ENCODE measurements around the gene FLAD1. TPM values are rescaled to one million over a fixed set of nuclear protein-coding genes. Genes with fewer than 3 reads are reported as not detected.

Gene FLAD1
- total RNA-seq, result 21.6 and 22.3 TPM in 2 replicates

GRCh38 chr1:154982897-154983648 is at the start of gene FLAD1:
Gene FLAD1 (plus strand): TSS chr1:154983344. CDS start chr1:154983695, 351 bp downstream.

GRCh38 chr1:154936555-154937084 is 46.5 kb upstream of the FLAD1 start, which contains the start of gene PMVK:
Gene PMVK (minus strand): TSS chr1:154936719. CDS start chr1:154936685, 34 bp downstream.

GRCh38 chr1:154955718-154956543 is 27.2 kb upstream of the FLAD1 start, which contains the start of gene PBXIP1:
Gene PBXIP1 (minus strand): TSS chr1:154956099. CDS start chr1:154953721, 2,378 bp downstream.

GRCh38 chr1:154961207-154962155 is 21.7 kb upstream of the FLAD1 start, which contains the start of gene PYGO2:
Gene PYGO2 (minus strand): TSS chr1:154961782. CDS start chr1:154961576, 206 bp downstream.

GRCh38 chr1:154970631-154971340 is 12.4 kb upstream of the FLAD1 start, which contains the start of gene SHC1:
Gene SHC1 (minus strand): TSS chr1:154970747. CDS start chr1:154970526, 221 bp downstream.

GRCh38 chr1:154974102-154974807 is 8.9 kb upstream of the FLAD1 start, which contains the start of gene CKS1B:
Gene CKS1B (plus strand): TSS chr1:154974681. CDS start chr1:154974746, 65 bp downstream.

GRCh38 chr1:154993572-154994268 is 10.6 kb downstream of the FLAD1 start, which contains the start of gene LENEP:
Gene LENEP (plus strand): TSS chr1:154993586. CDS start chr1:154993608, 22 bp downstream.

GRCh38 chr1:155002464-155003226 is 19.5 kb downstream of the FLAD1 start, which contains the start of gene ZBTB7B:
Gene ZBTB7B (plus strand): TSS chr1:155002802. CDS start chr1:155014661, 11,859 bp downstream.

GRCh38 chr1:155033524-155033923 is 50.4 kb downstream of the FLAD1 start, which contains the start of the genes DCST1 and DCST2:
Gene DCST1 (plus strand): TSS chr1:155033824. CDS start chr1:155034037, 213 bp downstream.
Gene DCST2 (minus strand): TSS chr1:155033781. CDS start chr1:155033701, 80 bp downstream.

Small RNA genes within 50 kb of the gene (small RNA-seq; reads per million reads assigned to genes)
- gene MIR4258, result not detected
- not detected for gene RF00017

Other genes with a start within 250 kb of the FLAD1 start
- 0.40 and 0.93 TPM in 2 replicates for gene KCNN3, start 113.1 kb upstream of the FLAD1 start, total RNA-seq
- gene PMVK, start 46.6 kb upstream of the FLAD1 start, total RNA-seq, result 9.2 and 10.5 TPM in 2 replicates
- 41.5 and 42.0 TPM in 2 replicates for gene PBXIP1, start 27.2 kb upstream of the FLAD1 start, total RNA-seq
- 11.3 and 12.6 TPM in 2 replicates for gene PYGO2, start 21.6 kb upstream of the FLAD1 start, total RNA-seq
- 248 and 273 TPM in 2 replicates for gene SHC1, start 12.6 kb upstream of the FLAD1 start, total RNA-seq
- gene CKS1B, start 8.7 kb upstream of the FLAD1 start, total RNA-seq, result 116 and 126 TPM in 2 replicates
- 0.40 TPM in 1 of 2 replicates, not detected in the other for gene LENEP, start 10.2 kb downstream of the FLAD1 start, total RNA-seq
- gene ZBTB7B, start 19.5 kb downstream of the FLAD1 start, total RNA-seq, result 10.2 and 15.0 TPM in 2 replicates
- 0.29 TPM in 1 of 2 replicates, not detected in the other for gene DCST2, start 50.4 kb downstream of the FLAD1 start, total RNA-seq
- gene DCST1, start 50.5 kb downstream of the FLAD1 start, total RNA-seq, result not detected in 2 replicates
- 172 and 268 TPM in 2 replicates for gene ADAM15, start 68.0 kb downstream of the FLAD1 start, total RNA-seq
- gene EFNA4, start 80.4 kb downstream of the FLAD1 start, total RNA-seq, result 4.0 and 7.0 TPM in 2 replicates
- 0.66 and 1.9 TPM in 2 replicates for gene EFNA3, start 95.5 kb downstream of the FLAD1 start, total RNA-seq
- gene EFNA1, start 144.5 kb downstream of the FLAD1 start, total RNA-seq, result 30.5 and 45.1 TPM in 2 replicates
- gene SLC50A1, start 152.5 kb downstream of the FLAD1 start, total RNA-seq, result 24.3 and 39.1 TPM in 2 replicates
- gene DPM3, start 157.2 kb downstream of the FLAD1 start, total RNA-seq, result 23.7 and 37.9 TPM in 2 replicates
- 77.7 and 105 TPM in 2 replicates for gene KRTCAP2, start 190.0 kb downstream of the FLAD1 start, total RNA-seq
- 5.7 and 7.2 TPM in 2 replicates for gene TRIM46, start 190.5 kb downstream of the FLAD1 start, total RNA-seq
- gene THBS3, start 224.6 kb downstream of the FLAD1 start, total RNA-seq, result 8.5 and 9.1 TPM in 2 replicates
- 36.7 and 43.9 TPM in 2 replicates for gene MTX1, start 225.4 kb downstream of the FLAD1 start, total RNA-seq

Measured in thoracic aorta endothelial cell (primary cell).